Activated T-helper 9 cell treated with anti-CD3 and anti-CD28 coated beads, Interleukin-2, amount 50 U/mL, for 16 hours (primary cell): ENCODE measurements around the gene KCNT2.

Experiments
- DNase-seq: peaks from one replicate; pipeline ENCODE4 v3.0.0-alpha.2; 2020; ENCODE audit warnings: low read depth

The KCNT2 gene

GRCh38 chr1:196193896-196194559 lies 414.2 kb downstream of the KCNT2 start:
- DNase-seq, result no peak

DNA sequence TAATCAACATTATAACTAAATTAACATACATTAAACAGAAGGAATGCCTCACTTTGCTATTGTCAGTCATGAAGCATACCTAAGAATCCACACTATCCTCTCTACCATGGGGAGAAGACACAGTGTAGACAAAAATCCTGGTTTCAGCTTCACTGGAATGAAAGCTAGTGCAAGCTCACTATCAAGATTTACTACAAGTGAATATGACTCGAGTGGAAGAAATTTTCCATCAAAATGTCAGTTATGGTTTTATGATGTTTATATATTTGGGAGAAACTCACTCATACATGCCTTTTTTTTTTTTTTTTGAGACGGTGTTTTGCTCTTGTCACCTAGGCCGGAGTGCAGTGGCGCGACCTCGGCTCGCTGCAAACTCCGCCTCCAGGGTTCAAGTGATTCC lies 424.3 kb downstream of the KCNT2 start:
- DNase-seq, result no peak

DNA sequence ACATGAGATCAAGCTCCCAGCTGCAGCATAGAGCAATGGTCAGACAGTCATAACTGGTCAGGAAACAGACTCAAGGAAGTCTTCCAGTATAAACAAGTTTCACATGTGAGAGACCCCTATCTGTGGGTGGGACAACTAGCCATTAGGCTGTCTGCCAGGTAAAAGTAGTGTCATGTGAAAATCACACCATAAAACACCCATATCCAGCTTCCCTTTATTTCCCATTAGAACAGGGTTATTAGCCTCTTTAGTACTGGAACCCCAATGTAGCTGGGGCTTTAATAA lies 426.7 kb downstream of the KCNT2 start:
- no peak for DNase-seq

GRCh38 chr1:196180847-196181593 lies 427.2 kb downstream of the KCNT2 start:
- no peak for DNase-seq

DNA sequence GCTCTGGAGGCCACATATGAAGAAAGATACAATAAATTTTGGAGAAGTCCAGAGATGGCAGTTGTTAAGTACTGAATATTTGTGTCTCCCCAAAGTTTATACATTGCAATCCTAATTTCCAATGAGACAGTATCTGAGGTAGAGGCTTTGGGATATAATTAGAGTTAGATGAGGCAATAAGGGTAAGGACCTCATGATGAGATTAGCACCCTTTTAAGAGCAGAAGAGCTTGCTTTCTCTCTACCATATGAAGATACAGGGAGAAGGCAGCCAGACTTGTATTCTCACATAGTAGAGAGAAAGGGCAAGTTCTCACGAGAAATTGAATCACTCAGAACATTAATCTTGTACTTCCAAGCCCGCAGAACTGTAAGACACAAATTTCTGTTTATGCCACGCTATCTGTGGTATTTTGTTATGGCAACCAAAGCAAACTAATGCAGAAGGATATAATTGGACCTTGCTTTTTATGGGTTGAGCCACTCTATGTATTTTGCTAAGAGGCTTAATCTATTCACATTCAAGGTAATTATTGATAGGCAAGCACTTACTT lies 430.1 kb downstream of the KCNT2 start:
- DNase-seq, result no peak
